ENCODE measurements around the gene CDKN2B.

GRCh38 chr9:22028394-22028793, 19.3 kb upstream of the CDKN2B start:
- TF ChIP-seq, protein P1, sequence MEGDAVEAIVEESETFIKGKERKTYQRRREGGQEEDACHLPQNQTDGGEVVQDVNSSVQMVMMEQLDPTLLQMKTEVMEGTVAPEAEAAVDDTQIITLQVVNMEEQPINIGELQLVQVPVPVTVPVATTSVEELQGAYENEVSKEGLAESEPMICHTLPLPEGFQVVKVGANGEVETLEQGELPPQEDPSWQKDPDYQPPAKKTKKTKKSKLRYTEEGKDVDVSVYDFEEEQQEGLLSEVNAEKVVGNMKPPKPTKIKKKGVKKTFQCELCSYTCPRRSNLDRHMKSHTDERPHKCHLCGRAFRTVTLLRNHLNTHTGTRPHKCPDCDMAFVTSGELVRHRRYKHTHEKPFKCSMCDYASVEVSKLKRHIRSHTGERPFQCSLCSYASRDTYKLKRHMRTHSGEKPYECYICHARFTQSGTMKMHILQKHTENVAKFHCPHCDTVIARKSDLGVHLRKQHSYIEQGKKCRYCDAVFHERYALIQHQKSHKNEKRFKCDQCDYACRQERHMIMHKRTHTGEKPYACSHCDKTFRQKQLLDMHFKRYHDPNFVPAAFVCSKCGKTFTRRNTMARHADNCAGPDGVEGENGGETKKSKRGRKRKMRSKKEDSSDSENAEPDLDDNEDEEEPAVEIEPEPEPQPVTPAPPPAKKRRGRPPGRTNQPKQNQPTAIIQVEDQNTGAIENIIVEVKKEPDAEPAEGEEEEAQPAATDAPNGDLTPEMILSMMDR (IDR thresholded peaks at IDR 0.05) = no peak
- TF ChIP-seq POLR2A (IDR thresholded peaks at IDR 0.05) (no peak), EP300 (IDR thresholded peaks at IDR 0.05) (no peak)

All from ovary (tissue), 3 donors.